Measurements from ENCODE around the gene RASSF3. TPM values are rescaled to one million over a fixed set of nuclear protein-coding genes. Genes with fewer than 3 reads are reported as not detected.

RASSF3 gene
- total and polyA plus RNA-seq, 2 of the 13 experiments (the other 11 are each of a cell fraction or from before 2014, with no cell fraction given) = 15.5 to 16.0 TPM

DNA sequence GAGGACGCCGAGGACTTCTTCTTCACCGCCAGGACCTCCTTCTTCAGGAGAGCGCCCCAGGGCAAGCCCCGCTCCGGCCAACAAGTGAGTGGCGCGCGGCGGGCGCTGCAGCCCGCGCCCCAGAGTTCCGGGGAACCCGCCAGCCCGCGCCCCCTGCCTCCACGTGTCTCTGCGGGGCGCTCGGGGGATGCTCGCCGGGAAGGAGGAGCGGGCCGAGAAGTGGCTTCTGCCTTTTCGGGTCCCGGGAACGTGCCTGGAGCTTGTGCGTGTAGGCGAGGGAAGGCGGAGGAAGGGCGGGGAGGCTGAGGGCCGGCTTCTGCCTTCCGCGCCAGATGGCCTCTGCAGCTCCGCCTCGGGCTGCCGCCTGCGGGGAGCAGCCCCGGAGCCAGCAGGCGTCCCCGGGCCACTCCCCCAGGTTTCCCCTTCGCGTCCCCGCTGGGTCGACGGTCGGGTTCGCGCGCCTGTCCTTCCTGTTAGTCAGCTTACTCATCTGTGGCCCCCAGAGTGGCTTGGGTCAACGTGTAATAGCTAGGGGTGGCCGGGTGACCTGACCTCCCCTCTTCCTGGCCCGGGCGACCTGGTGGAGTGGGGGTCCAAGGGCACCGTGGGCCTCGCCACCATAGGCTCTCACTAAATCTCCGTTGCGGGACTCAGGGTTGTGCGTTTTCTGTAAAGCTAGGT, 505 bp downstream of the RASSF3 start (continued):
- TF ChIP-seq ZMAT3 (CRISPR knock-in tag; conservative IDR thresholded peaks at IDR 0.05) (peak; percentile 33; the same call in 1 of the 2 replicates), SP2 (CRISPR knock-in tag; IDR thresholded peaks at IDR 0.05) (no peak), AGO2 (optimal IDR thresholded peaks at IDR 0.05; ENCODE audit: low read depth, low read length) (peak; percentile 57), ZNF530 (CRISPR knock-in tag; IDR thresholded peaks at IDR 0.05; ENCODE audit: low read depth) (no peak), HIVEP1 (CRISPR knock-in tag; IDR thresholded peaks at IDR 0.05) (peak; percentile 68; the same call in 1 of the 2 replicates), NCOA5 (CRISPR knock-in tag; IDR thresholded peaks at IDR 0.05) (no peak), ZBTB1 (CRISPR knock-in tag; IDR thresholded peaks at IDR 0.05; ENCODE audit: borderline replicate concordance) (no peak), NFKBIZ (CRISPR knock-in tag; IDR thresholded peaks at IDR 0.05) (no peak), ZSCAN9 (CRISPR knock-in tag; IDR thresholded peaks at IDR 0.05; ENCODE audit: borderline replicate concordance) (no peak), MED13 (CRISPR knock-in tag; IDR thresholded peaks at IDR 0.05) (no peak), KAT2B (IDR thresholded peaks at IDR 0.05; ENCODE audit: borderline replicate concordance, low read depth, low read length) (no peak), ZFP36L1 (CRISPR knock-in tag; IDR thresholded peaks at IDR 0.05) (no peak), ZSCAN21 (CRISPR knock-in tag; IDR thresholded peaks at IDR 0.05; ENCODE audit: borderline replicate concordance) (no peak; the same call in 1 of the 2 replicates), ADNP (CRISPR knock-in tag; IDR thresholded peaks at IDR 0.05) (no peak), NFIB (CRISPR knock-in tag; IDR thresholded peaks at IDR 0.05; ENCODE audit: borderline replicate concordance) (no peak), ZMYM4 (CRISPR knock-in tag; IDR thresholded peaks at IDR 0.05) (0 out of 2 replicates have a peak, but pooled peaks have one; percentile 16), ONECUT2 (CRISPR knock-in tag; IDR thresholded peaks at IDR 0.05) (no peak), HOXA9 (CRISPR knock-in tag; IDR thresholded peaks at IDR 0.05; ENCODE audit: borderline replicate concordance) (no peak; the same call in 1 of the 2 replicates), ZNF558 (CRISPR knock-in tag; IDR thresholded peaks at IDR 0.05; ENCODE audit: borderline replicate concordance) (no peak), PLRG1 (conservative IDR thresholded peaks at IDR 0.05) (no peak), SAFB2 (CRISPR knock-in tag; IDR thresholded peaks at IDR 0.05; ENCODE audit: borderline replicate concordance, low read depth) (no peak), ZNF33B (CRISPR knock-in tag; IDR thresholded peaks at IDR 0.05) (no peak), KLF6 (CRISPR knock-in tag; IDR thresholded peaks at IDR 0.05) (no peak)
- TF ChIP-seq, protein P1, sequence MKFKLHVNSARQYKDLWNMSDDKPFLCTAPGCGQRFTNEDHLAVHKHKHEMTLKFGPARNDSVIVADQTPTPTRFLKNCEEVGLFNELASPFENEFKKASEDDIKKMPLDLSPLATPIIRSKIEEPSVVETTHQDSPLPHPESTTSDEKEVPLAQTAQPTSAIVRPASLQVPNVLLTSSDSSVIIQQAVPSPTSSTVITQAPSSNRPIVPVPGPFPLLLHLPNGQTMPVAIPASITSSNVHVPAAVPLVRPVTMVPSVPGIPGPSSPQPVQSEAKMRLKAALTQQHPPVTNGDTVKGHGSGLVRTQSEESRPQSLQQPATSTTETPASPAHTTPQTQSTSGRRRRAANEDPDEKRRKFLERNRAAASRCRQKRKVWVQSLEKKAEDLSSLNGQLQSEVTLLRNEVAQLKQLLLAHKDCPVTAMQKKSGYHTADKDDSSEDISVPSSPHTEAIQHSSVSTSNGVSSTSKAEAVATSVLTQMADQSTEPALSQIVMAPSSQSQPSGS (CRISPR knock-in tag; IDR thresholded peaks at IDR 0.05) = no peak
- TF ChIP-seq, protein P2, sequence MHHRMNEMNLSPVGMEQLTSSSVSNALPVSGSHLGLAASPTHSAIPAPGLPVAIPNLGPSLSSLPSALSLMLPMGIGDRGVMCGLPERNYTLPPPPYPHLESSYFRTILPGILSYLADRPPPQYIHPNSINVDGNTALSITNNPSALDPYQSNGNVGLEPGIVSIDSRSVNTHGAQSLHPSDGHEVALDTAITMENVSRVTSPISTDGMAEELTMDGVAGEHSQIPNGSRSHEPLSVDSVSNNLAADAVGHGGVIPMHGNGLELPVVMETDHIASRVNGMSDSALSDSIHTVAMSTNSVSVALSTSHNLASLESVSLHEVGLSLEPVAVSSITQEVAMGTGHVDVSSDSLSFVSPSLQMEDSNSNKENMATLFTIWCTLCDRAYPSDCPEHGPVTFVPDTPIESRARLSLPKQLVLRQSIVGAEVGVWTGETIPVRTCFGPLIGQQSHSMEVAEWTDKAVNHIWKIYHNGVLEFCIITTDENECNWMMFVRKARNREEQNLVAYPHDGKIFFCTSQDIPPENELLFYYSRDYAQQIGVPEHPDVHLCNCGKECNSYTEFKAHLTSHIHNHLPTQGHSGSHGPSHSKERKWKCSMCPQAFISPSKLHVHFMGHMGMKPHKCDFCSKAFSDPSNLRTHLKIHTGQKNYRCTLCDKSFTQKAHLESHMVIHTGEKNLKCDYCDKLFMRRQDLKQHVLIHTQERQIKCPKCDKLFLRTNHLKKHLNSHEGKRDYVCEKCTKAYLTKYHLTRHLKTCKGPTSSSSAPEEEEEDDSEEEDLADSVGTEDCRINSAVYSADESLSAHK (CRISPR knock-in tag; IDR thresholded peaks at IDR 0.05; ENCODE audit: borderline replicate concordance) = no peak

Measured in HepG2 (cell line).